AG04450 (cell line): Measurements from ENCODE around the gene AMBRA1. TPM values are rescaled to one million over a fixed set of nuclear protein-coding genes. Genes with fewer than 3 reads are reported as not detected.
"Not testable (repeated sequence)": the region's sequence is repeated elsewhere in the genome, so short reads cannot be mapped to it uniquely, and the experiment has no call there.

ENCODE experiments used
- CTCF ChIA-PET: fragments of 300-600, 350-600 bp; formaldehyde crosslinking; extraction: SDS; loops from one replicate; lab custom pipeline; 2022; ENCODE audit warnings: antibody characterized with exemption, inconsistent platforms; lab: Charles Lee
- POLR2A ChIA-PET: fragments of 350-600 bp; formaldehyde crosslinking; extraction: SDS; loops from one replicate; lab custom pipeline; 2021; ENCODE audit warnings: antibody characterized with exemption, inconsistent platforms; lab: Yijun Ruan, JAX
- DNase-seq: peaks from one replicate; pipeline ENCODE4 v3.0.0-alpha.2; 2011; ENCODE audit warnings: low read depth, low spot score
- H3K27ac ChIP-seq: one replicate; pipeline ENCODE4 v1.5.1; 2012; ENCODE audit warnings: low read depth, low read length, control low read depth
- H3K27me3 ChIP-seq: one replicate; pipeline ENCODE4 v1.6.0; 2012; ENCODE audit warnings: low read length; ENCODE audit not compliant: control insufficient read depth, insufficient read depth
- H3K4me3 ChIP-seq: 2 replicates; pipeline ENCODE4 v1.5.1; 2011; ENCODE audit warnings: mild to moderate bottlenecking, low read depth, low read length, control low read depth
- H3K9me3 ChIP-seq: 2 replicates; pipeline ENCODE4 v1.5.1; 2012; ENCODE audit warnings: low read length; ENCODE audit not compliant: control insufficient read depth, insufficient read depth
- CTCF ChIP-seq: IDR thresholded peaks from 2 replicates; pipeline ENCODE4 v1.5.1; 2011; ENCODE audit warnings: low read depth, low read length, control low read depth, inconsistent platforms
- polyA plus RNA-seq: library from polyadenylated mRNA; depleted of rRNA; stranded (reverse); fragments of >200 nt; gene quantifications from 2 replicates; pipeline ENCODE4 v1.2.3, GENCODE V29; 2011

AMBRA1 gene
- polyA plus RNA-seq, 1 experiment, result 12.8 TPM

DNA sequence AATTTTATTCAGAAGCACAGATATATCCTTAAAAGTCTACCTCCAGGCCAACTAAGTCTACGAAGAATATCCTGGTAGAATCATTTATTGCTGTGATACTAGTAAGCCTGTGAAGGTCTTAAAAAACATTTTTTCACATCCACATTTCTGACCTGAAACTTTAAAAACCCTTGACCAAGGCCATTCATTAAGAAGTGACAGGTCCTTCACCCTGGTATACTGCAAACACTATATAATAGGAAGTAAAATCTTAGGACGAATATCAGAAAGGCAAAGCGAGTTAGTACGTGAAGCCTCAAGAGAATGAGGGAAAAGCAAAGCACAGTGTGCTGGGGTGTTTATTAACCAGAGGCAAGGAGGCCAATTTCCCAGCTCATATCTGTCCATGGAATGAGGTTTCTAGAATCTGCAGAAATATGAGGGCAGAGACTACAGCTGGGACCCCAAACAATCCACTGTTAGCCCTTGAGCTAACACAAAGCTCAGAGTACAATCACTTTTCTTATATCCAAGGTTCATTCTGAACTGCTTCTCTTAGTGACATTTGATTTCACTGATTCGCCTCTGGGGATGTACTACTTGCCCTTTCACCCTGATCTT, 71.0 kb downstream of the AMBRA1 start:
- CTCF ChIA-PET, result interaction anchor here (1.0 to 1.4 kb wide), 6 partner anchors 29 to 134 kb away, joined by 3 to 4 read pairs (median 3); no protein-coding TSS in a partner anchor
- TF ChIP-seq CTCF, result no peak
- no peaks in the 10 kb centered on the region; the same call in 1 of the 2 replicates for H3K9me3 ChIP-seq
- no peak for DNase-seq
- no peaks in the 10 kb centered on the region for H3K27me3 ChIP-seq
- POLR2A ChIA-PET, result interaction anchor here (1.1 kb wide), 1 partner anchor 77 kb away, joined by 3 read pairs; no protein-coding TSS in a partner anchor
- no peak overlapping the region for H3K4me3 ChIP-seq
- no peak overlapping the region for H3K27ac ChIP-seq

DNA sequence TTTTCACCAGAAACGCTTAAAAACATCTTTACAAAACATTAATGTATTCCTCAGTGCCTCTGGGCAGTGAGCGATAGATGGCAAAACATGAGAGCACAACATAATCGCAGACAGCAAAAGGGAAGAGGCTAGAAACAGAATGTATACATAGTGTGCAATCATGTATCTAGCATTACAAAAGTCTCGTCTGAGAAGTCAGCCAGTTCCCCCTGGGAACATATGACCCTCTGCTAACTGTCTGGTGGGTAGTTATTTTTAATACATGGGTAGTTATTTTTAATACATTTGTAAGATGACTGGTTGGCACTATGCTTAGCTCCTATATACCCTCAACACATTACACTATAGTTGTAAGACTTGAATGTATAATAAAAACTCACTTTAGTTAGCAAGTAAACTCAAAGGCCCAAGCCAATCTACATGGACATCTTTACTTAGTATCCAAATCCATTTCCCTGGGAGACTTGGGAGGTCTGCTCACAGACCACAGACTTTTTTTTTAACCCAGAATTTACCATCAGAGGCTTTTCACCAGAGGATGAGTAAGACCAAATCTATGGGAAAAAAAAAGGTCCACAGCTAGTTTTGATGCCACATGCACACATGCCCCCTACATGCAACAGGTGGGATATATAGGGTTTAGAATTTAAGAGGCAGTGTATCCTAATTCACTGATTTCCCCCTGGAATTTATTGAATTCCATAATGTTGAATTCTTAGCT, 71.7 kb downstream of the AMBRA1 start:
- no peak overlapping the region for H3K4me3 ChIP-seq
- no peak overlapping the region for H3K27ac ChIP-seq
- ChIA-PET CTCF (interaction anchor here (1.0 to 1.4 kb wide), 6 partner anchors 29 to 133 kb away, joined by 3 to 4 read pairs (median 3); no protein-coding TSS in a partner anchor), POLR2A (interaction anchor here (1.1 kb wide), 1 partner anchor 76 kb away, joined by 3 read pairs; no protein-coding TSS in a partner anchor)
- DNase-seq, result no peak
- no peaks in the 10 kb centered on the region; the same call in 1 of the 2 replicates for H3K9me3 ChIP-seq
- TF ChIP-seq CTCF, result peak; percentile 58
- H3K27me3 ChIP-seq, result no peaks in the 10 kb centered on the region

DNA sequence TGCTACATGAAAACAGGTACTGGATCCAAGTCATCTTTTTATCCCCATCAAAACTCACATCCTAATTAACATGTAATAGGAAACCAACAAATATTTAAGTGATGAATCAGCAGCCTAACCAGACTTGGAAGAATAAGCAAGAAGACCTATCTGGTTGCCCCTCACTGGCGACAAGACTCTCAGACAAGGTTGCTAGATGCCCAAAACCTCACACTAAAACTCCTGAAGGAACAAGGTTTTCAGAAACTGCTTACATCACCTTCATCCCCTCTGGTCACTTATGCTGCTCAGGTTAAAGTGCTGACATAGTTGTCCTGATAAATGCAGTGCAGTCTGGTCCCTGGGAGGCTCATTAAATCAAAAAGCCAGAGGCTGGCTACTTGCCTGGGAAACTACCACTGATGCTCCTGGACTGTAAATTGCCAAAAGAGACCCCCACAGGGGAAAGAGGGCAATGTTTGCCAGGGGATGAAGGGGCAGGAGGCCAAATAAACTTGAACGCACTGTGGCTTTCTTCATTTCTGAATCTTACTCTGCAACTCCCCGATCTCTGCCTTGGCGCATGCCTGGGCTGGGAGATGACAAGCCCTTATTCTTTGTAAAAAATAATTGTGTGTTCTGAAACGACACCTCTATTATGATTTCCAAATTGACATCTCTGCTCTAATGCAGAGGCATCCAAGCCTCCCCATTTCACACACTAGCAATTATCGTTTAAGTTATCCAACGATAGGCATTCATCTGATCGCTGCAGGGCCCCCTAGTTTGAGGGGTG, 72.7 kb downstream of the AMBRA1 start:
- no peak overlapping the region for H3K27ac ChIP-seq
- H3K27me3 ChIP-seq, result no peaks in the 10 kb centered on the region
- ChIA-PET CTCF (interaction anchor here (1.1 kb wide), 1 partner anchor 31 kb away, joined by 3 read pairs; no protein-coding TSS in a partner anchor), POLR2A (no interaction called here)
- no peak for DNase-seq
- no peak overlapping the region for H3K4me3 ChIP-seq
- no peak for TF ChIP-seq CTCF
- no peaks in the 10 kb centered on the region; the same call in 1 of the 2 replicates for H3K9me3 ChIP-seq

DNA sequence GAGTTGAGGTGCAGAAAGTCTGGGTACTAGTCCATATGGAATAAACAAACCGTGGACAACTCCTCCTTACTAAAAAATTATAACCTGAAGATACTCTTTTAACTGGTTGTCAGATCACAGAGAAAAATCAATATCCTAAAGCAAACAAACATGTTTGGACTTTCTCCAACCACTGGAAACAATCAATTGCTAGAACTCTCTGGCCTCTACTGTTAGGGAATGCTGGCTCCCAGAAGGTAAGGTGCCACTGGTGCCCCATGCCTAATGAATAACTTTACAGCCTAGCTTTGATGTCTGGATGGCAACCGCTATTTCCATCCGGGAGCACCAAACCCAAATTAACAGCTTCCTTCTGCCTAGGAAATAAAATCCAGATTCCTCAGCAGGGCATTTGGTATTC, 74.5 kb downstream of the AMBRA1 start:
- H3K27ac ChIP-seq, result no peak overlapping the region
- POLR2A ChIA-PET, result no interaction called here
- no peaks in the 10 kb centered on the region for H3K27me3 ChIP-seq
- no peak for DNase-seq
- H3K9me3 ChIP-seq, result no peaks in the 10 kb centered on the region; the same call in 1 of the 2 replicates
- CTCF ChIA-PET, result interaction anchor here (1.4 to 1.8 kb wide), 3 partner anchors 10 to 30 kb away, joined by 7 to 17 read pairs (median 8); no protein-coding TSS in a partner anchor
- H3K4me3 ChIP-seq, result no peak overlapping the region
- TF ChIP-seq CTCF, result no peak

DNA sequence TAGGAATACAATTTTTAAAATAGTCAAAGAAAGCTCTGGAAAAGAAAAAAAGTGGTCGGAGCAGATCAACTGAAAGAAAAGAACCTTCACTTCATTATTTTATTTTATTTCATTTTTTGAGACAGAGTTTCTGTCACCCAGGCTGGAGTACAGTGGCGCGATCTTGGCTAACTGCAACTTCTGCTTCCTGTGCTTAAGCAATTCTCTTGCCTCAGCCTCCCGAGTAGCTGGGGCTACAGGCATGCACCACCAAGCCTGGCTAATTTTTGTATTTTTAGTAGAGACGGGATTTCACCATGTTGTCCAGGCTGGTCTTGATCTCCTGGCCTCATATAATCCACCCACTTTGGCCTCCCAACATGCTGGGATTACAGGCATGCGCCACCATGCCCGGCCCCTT, 74.9 kb downstream of the AMBRA1 start:
- CTCF ChIA-PET, result interaction anchor here (1.4 to 1.8 kb wide), 3 partner anchors 10 to 29 kb away, joined by 7 to 17 read pairs (median 8); no protein-coding TSS in a partner anchor
- POLR2A ChIA-PET, H3K27me3 ChIP-seq, H3K4me3 ChIP-seq, H3K9me3 ChIP-seq, DNase-seq, H3K27ac ChIP-seq: not testable (repeated sequence)
